T-helper 9 cell (primary cell): ENCODE results near the gene TLR10.

Source experiments
- DNase-seq: peaks from one replicate; pipeline ENCODE4 v3.0.0-alpha.2; 2020

The TLR10 gene

GRCh38 chr4:38723726-38724474, 58.9 kb downstream of the TLR10 start:
- no peak for DNase-seq

GRCh38 chr4:38723114-38723513, 59.7 kb downstream of the TLR10 start:
- DNase-seq = no peak
